A673 (cell line): ENCODE results near the gene DIP2C.

Experiments
- CTCF ChIP-seq: fragments of 300-800, 200-600 bp; sonication (generic); conservative IDR thresholded peaks from 2 replicates; pipeline ENCODE4 v1.5.1; 2017; ENCODE audit warnings: low read depth, mild to moderate bottlenecking, antibody characterized with exemption, low read length, moderate library complexity, mixed read lengths
- EZH2 ChIP-seq: fragments of 200-600 bp; sonication (generic); IDR thresholded peaks from 2 replicates; pipeline ENCODE4 v1.6.1; 2017; ENCODE audit warnings: borderline replicate concordance, low read depth, mild to moderate bottlenecking, mixed read lengths, antibody characterized with exemption, low read length; ENCODE audit not compliant: poor library complexity, severe bottlenecking

GRCh38 chr10:275680-276079 lies 413.8 kb downstream of the DIP2C start:
- TF ChIP-seq CTCF (no peak), EZH2 (no peak)
